Measurements from ENCODE around the gene ZPR1. TPM values are rescaled to one million over a fixed set of nuclear protein-coding genes. Genes with fewer than 3 reads are reported as not detected.
A peak's percentile ranks its signal among the peaks of the same experiment; 100 is the strongest.

The ZPR1 gene
- total and polyA plus RNA-seq, 10 donors = 16.2 to 47.6 (median 23.4) TPM

DNA sequence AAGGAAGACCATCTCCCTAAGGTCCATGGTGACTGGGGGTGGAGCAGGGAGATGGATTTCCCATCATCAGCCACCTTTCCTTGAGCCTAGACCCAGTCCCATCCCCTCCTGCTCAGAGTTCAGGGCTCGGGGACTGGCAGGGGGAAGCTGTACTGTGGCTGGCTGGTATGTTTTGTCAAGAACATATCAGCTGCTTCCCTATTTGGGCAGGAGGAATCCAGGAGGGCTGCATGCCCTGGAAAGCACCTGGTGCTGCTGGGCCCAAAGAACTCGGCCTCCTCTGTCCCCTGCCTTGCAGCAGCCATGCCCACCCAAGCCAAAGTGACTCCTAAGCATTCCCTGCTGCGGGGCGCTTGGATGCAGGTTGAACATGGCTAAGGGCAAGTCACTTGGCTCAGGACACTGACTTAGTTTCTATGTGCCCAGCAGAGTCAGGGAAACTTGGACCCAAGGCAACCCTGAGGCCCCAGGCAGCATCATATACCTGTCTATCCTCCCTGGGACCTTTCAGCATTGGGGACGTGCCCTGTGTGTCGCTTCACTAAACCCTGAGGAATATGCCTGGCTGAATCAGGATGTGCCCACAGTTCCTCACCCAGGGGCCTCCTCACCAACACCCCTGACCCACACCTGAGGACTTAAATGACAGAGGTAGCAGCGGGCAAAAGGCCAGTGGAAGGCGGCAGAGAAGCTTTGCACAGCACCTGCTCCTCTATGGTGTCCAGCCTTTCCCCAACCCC, 58.2 kb downstream of the ZPR1 start:
- WGBS, 5 donors = 79 to 88% (median 85%) methylated on average over 7 to 8 of the region's 8 CpGs
- no peak for TF ChIP-seq POLR2AphosphoS5 (IDR thresholded peaks at IDR 0.05)
- TF ChIP-seq POLR2A (IDR thresholded peaks at IDR 0.05) = no peak
- TF ChIP-seq CTCF (IDR thresholded peaks at IDR 0.05 in 8 of 11, conservative IDR thresholded peaks at IDR 0.05 in 3 of 11) = no peak
- Histone ChIP-seq H3K36me3 (no peaks in the 10 kb centered on the region), H3K4me1 (peaks cover 0 to 11% (median 6%) of the 10 kb centered on the region in 6 donors), H3K9me3 (no peaks in the 10 kb centered on the region), H3K27me3 (replicated peaks in 1 of 7) (peaks cover 0 to 23% (median 0%) of the 10 kb centered on the region in 7 donors), H3K4me3 (no peak overlapping the region), H3K27ac (no peak overlapping the region)
- intact Hi-C loops (cut with DNase I; ENCODE audit: low total_unique reads) = no loop called here
- DNase-seq = peak; percentile 52

GRCh38 chr11:116727990-116728389, 59.8 kb downstream of the ZPR1 start:
- no peaks in the 10 kb centered on the region for H3K36me3 ChIP-seq
- H3K27me3 ChIP-seq (replicated peaks in 1 of 7) = peaks cover 0 to 23% (median 0%) of the 10 kb centered on the region in 7 donors
- H3K4me1 ChIP-seq = peaks cover 0 to 11% (median 5%) of the 10 kb centered on the region in 6 donors
- H3K4me3 ChIP-seq = no peak overlapping the region
- DNase-seq = peak; percentile 43
- intact Hi-C loops (cut with DNase I; ENCODE audit: low total_unique reads) = no loop called here
- 72 to 81% (median 77%) methylated on average over 6 of the region's 6 CpGs for WGBS, 5 donors
- H3K9me3 ChIP-seq = no peaks in the 10 kb centered on the region
- no peak overlapping the region for H3K27ac ChIP-seq
- no peak for TF ChIP-seq POLR2AphosphoS5 (IDR thresholded peaks at IDR 0.05)
- no peak for TF ChIP-seq POLR2A (IDR thresholded peaks at IDR 0.05)
- no peak for TF ChIP-seq CTCF (IDR thresholded peaks at IDR 0.05 in 8 of 11, conservative IDR thresholded peaks at IDR 0.05 in 3 of 11)

DNA sequence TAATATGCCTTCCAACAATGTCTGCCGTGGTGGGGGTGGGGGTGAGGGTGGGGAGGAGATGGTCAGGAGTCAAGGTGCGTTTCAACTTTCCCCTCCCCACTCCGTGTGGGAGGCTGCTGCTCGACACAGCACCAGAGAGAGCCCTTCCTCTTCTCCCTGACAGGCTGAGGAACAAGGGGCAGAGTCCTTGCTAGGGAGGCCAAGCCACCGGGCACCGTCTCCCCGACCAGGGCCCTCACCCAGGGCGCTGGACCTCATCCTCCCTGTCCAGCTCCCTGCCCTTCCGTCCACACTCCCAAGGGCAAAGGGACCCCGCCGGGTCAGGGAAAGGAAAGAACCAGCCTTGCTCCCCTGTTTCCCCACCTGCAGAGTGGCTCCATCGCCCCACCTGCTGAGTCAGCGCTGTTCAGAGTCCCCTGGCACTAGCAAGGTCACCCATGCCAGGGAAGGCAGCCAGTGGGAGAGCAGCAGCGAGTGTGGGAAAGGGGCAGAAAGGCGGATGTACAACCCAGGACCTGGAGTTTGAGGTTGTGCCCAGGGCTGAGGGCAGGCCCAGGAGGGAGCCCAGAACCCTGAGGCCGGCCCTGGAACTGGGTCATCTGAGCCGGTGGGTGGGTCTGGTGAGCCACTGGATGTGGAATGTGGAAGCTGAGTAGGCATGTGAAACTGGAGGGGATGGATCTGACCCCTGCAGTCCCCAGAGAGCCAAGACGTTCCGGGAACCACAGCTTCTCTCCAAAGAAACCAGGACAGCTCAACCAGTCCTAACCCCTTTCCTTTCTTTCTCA, 62.2 kb downstream of the ZPR1 start:
- Histone ChIP-seq H3K27me3 (replicated peaks in 1 of 7) (peaks cover 0 to 15% (median 0%) of the 10 kb centered on the region in 7 donors), H3K4me3 (no peak overlapping the region), H3K36me3 (no peaks in the 10 kb centered on the region), H3K4me1 (peaks cover 0 to 5% (median 0%) of the 10 kb centered on the region in 6 donors), H3K9me3 (no peaks in the 10 kb centered on the region), H3K27ac (no peak overlapping the region)
- WGBS, 5 donors = 60 to 69% (median 63%) methylated on average over 19 of the region's 19 CpGs
- no peak for TF ChIP-seq POLR2AphosphoS5 (IDR thresholded peaks at IDR 0.05)
- TF ChIP-seq CTCF (IDR thresholded peaks at IDR 0.05 in 8 of 11, conservative IDR thresholded peaks at IDR 0.05 in 3 of 11) = no peak
- no peak for TF ChIP-seq POLR2A (IDR thresholded peaks at IDR 0.05)
- intact Hi-C loops (cut with DNase I; ENCODE audit: low total_unique reads) = no loop called here
- DNase-seq = peak; percentile 63

DNA sequence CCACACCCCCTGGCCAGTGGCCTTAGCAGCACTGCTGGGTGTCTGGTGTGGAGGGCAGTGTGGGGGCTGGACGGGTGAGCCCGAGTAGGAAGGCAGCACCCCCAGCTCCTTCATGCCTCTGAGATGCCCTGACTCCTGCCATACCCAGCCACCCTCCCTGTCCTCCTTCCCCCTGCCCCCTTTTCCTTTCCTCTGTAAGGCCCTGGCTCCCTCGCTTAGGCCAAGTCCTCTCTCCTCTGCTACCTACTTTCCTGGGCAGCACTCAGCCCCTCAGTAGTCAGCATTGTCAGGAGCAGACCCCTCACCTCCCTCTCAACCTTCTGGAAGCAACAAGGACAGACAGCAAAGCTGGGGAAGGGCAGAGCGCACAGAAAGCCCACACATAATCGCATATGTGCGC, 63.0 kb downstream of the ZPR1 start:
- Histone ChIP-seq H3K36me3 (no peaks in the 10 kb centered on the region), H3K4me1 (peaks cover 0 to 5% (median 0%) of the 10 kb centered on the region in 6 donors), H3K27me3 (replicated peaks in 1 of 7) (peaks cover 0 to 13% (median 0%) of the 10 kb centered on the region in 7 donors), H3K4me3 (no peak overlapping the region), H3K9me3 (no peaks in the 10 kb centered on the region), H3K27ac (no peak overlapping the region)
- 79 to 96% (median 84%) methylated on average over 6 of the region's 6 CpGs for WGBS, 5 donors
- intact Hi-C loops (cut with DNase I; ENCODE audit: low total_unique reads) = no loop called here
- TF ChIP-seq CTCF (IDR thresholded peaks at IDR 0.05 in 8 of 11, conservative IDR thresholded peaks at IDR 0.05 in 3 of 11) (no peak), POLR2A (IDR thresholded peaks at IDR 0.05) (no peak), POLR2AphosphoS5 (IDR thresholded peaks at IDR 0.05) (no peak)
- peak; percentile 40 for DNase-seq

Data from spleen (tissue), 11 donors.